ENCODE results near the gene PPARG. TPM values are rescaled to one million over a fixed set of nuclear protein-coding genes. Genes with fewer than 3 reads are reported as not detected.

PPARG gene
- total and polyA plus RNA-seq, 10 of the 15 experiments (the other 5 are each of a cell fraction or from before 2014, with no cell fraction given) = 0.06 to 0.86 (median 0.12) TPM; not detected in 5

DNA sequence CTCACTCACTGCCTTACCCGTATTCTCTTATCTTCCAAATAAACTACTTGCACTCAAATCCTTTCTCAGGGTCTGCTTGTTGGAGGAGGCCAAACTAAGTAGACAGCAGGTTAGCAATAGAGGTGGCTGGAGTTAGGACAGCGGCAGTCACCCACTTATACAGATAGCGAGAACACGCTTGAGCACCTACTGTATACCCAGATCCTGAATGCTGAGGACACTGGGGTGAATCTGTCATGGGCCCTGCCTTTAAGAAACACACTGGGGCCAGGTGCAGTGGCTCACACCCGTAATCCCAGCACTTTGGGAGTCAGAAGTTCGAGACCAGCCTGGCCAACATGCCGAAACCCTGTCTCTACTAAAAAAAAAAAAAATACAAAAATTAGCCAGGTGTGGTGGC lies 157.4 kb downstream of the PPARG start:
- FAIRE-seq (no peak), DNase-seq (ENCODE audit: low read depth, low spot score) (no peak), ATAC-seq (no peak)
- H3K9me3 ChIP-seq (replicated peaks; ENCODE audit: control insufficient read depth, insufficient read depth, low read length) = no peaks in the 10 kb centered on the region
- no peaks in the 10 kb centered on the region for H3K79me2 ChIP-seq (ENCODE audit: control insufficient read depth, insufficient read depth, low read length)
- no peak overlapping the region for H3K4me3 ChIP-seq
- H3K27ac ChIP-seq (ENCODE audit: control insufficient read depth, insufficient read depth) = no peak overlapping the region
- in situ Hi-C loops (cut with MboI) = no loop called here
- peaks cover 5 to 10% of the 10 kb centered on the region in 2 experiments; a peak in 3 of 4 replicates for H3K27me3 ChIP-seq (replicated peaks in 1 of 2; ENCODE audit: control insufficient read depth in 2 of 2, insufficient read depth in 2 of 2, low read length in 1 of 2)
- H3K36me3 ChIP-seq (ENCODE audit: control insufficient read depth in 2 of 2, insufficient read depth in 2 of 2, low read length in 1 of 2) = no peaks in the 10 kb centered on the region
- no peak overlapping the region for H2AFZ ChIP-seq (ENCODE audit: control insufficient read depth, low read depth, low read length)
- SMC1A ChIA-PET (ENCODE audit: uncharacterized antibody, unreplicated experiment) = no interaction called here
- no peak overlapping the region for H3K4me2 ChIP-seq (ENCODE audit: control insufficient read depth, insufficient read depth)
- no peak overlapping the region for H3K9ac ChIP-seq (ENCODE audit: control insufficient read depth, insufficient read depth, low read length)
- RAD21 ChIA-PET (ENCODE audit: unreplicated experiment) = no interaction called here
- BruUV-seq (replicated peaks) = no TSS peak
- H3K4me1 ChIP-seq (ENCODE audit: control insufficient read depth, insufficient read depth, low read length) = no peaks in the 10 kb centered on the region
- CTCF ChIA-PET = no interaction called here
- WGBS (ENCODE audit: insufficient coverage, insufficient replicate concordance, low lambda C conversion rate, missing lambda C conversion rate) = 45% methylated on average over 7 of the region's 7 CpGs
- intact Hi-C loops (cut with micrococcal nuclease; ENCODE audit: unreplicated experiment) = no loop called here
- H4K20me1 ChIP-seq (ENCODE audit: control insufficient read depth, insufficient read depth) = no peaks in the 10 kb centered on the region
- POLR2A ChIA-PET = no interaction called here
- TF ChIP-seq EZH2 (IDR thresholded peaks at IDR 0.05; ENCODE audit: borderline replicate concordance, control insufficient read depth, low read depth, low read length) (no peak), DPF2 (IDR thresholded peaks at IDR 0.05) (no peak), POLR2A (IDR thresholded peaks at IDR 0.05; ENCODE audit: low read depth, low read length) (no peak), ZBED1 (IDR thresholded peaks at IDR 0.05; ENCODE audit: borderline replicate concordance) (no peak), GATAD2B (conservative IDR thresholded peaks at IDR 0.05; ENCODE audit: low read depth) (no peak)
- TF ChIP-seq, protein P1, sequence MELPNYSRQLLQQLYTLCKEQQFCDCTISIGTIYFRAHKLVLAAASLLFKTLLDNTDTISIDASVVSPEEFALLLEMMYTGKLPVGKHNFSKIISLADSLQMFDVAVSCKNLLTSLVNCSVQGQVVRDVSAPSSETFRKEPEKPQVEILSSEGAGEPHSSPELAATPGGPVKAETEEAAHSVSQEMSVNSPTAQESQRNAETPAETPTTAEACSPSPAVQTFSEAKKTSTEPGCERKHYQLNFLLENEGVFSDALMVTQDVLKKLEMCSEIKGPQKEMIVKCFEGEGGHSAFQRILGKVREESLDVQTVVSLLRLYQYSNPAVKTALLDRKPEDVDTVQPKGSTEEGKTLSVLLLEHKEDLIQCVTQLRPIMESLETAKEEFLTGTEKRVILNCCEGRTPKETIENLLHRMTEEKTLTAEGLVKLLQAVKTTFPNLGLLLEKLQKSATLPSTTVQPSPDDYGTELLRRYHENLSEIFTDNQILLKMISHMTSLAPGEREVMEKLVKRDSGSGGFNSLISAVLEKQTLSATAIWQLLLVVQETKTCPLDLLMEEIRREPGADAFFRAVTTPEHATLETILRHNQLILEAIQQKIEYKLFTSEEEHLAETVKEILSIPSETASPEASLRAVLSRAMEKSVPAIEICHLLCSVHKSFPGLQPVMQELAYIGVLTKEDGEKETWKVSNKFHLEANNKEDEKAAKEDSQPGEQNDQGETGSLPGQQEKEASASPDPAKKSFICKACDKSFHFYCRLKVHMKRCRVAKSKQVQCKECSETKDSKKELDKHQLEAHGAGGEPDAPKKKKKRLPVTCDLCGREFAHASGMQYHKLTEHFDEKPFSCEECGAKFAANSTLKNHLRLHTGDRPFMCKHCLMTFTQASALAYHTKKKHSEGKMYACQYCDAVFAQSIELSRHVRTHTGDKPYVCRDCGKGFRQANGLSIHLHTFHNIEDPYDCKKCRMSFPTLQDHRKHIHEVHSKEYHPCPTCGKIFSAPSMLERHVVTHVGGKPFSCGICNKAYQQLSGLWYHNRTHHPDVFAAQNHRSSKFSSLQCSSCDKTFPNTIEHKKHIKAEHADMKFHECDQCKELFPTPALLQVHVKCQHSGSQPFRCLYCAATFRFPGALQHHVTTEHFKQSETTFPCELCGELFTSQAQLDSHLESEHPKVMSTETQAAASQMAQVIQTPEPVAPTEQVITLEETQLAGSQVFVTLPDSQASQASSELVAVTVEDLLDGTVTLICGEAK (IDR thresholded peaks at IDR 0.05; ENCODE audit: borderline replicate concordance) = no peak
- TF ChIP-seq, protein P2, sequence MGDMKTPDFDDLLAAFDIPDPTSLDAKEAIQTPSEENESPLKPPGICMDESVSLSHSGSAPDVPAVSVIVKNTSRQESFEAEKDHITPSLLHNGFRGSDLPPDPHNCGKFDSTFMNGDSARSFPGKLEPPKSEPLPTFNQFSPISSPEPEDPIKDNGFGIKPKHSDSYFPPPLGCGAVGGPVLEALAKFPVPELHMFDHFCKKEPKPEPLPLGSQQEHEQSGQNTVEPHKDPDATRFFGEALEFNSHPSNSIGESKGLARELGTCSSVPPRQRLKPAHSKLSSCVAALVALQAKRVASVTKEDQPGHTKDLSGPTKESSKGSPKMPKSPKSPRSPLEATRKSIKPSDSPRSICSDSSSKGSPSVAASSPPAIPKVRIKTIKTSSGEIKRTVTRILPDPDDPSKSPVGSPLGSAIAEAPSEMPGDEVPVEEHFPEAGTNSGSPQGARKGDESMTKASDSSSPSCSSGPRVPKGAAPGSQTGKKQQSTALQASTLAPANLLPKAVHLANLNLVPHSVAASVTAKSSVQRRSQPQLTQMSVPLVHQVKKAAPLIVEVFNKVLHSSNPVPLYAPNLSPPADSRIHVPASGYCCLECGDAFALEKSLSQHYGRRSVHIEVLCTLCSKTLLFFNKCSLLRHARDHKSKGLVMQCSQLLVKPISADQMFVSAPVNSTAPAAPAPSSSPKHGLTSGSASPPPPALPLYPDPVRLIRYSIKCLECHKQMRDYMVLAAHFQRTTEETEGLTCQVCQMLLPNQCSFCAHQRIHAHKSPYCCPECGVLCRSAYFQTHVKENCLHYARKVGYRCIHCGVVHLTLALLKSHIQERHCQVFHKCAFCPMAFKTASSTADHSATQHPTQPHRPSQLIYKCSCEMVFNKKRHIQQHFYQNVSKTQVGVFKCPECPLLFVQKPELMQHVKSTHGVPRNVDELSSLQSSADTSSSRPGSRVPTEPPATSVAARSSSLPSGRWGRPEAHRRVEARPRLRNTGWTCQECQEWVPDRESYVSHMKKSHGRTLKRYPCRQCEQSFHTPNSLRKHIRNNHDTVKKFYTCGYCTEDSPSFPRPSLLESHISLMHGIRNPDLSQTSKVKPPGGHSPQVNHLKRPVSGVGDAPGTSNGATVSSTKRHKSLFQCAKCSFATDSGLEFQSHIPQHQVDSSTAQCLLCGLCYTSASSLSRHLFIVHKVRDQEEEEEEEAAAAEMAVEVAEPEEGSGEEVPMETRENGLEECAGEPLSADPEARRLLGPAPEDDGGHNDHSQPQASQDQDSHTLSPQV (IDR thresholded peaks at IDR 0.05) = no peak
- TF ChIP-seq, protein P3, sequence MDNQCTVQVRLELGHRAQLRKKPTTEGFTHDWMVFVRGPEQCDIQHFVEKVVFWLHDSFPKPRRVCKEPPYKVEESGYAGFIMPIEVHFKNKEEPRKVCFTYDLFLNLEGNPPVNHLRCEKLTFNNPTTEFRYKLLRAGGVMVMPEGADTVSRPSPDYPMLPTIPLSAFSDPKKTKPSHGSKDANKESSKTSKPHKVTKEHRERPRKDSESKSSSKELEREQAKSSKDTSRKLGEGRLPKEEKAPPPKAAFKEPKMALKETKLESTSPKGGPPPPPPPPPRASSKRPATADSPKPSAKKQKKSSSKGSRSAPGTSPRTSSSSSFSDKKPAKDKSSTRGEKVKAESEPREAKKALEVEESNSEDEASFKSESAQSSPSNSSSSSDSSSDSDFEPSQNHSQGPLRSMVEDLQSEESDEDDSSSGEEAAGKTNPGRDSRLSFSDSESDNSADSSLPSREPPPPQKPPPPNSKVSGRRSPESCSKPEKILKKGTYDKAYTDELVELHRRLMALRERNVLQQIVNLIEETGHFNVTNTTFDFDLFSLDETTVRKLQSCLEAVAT (IDR thresholded peaks at IDR 0.05) = no peak
- TF ChIP-seq, protein P4, sequence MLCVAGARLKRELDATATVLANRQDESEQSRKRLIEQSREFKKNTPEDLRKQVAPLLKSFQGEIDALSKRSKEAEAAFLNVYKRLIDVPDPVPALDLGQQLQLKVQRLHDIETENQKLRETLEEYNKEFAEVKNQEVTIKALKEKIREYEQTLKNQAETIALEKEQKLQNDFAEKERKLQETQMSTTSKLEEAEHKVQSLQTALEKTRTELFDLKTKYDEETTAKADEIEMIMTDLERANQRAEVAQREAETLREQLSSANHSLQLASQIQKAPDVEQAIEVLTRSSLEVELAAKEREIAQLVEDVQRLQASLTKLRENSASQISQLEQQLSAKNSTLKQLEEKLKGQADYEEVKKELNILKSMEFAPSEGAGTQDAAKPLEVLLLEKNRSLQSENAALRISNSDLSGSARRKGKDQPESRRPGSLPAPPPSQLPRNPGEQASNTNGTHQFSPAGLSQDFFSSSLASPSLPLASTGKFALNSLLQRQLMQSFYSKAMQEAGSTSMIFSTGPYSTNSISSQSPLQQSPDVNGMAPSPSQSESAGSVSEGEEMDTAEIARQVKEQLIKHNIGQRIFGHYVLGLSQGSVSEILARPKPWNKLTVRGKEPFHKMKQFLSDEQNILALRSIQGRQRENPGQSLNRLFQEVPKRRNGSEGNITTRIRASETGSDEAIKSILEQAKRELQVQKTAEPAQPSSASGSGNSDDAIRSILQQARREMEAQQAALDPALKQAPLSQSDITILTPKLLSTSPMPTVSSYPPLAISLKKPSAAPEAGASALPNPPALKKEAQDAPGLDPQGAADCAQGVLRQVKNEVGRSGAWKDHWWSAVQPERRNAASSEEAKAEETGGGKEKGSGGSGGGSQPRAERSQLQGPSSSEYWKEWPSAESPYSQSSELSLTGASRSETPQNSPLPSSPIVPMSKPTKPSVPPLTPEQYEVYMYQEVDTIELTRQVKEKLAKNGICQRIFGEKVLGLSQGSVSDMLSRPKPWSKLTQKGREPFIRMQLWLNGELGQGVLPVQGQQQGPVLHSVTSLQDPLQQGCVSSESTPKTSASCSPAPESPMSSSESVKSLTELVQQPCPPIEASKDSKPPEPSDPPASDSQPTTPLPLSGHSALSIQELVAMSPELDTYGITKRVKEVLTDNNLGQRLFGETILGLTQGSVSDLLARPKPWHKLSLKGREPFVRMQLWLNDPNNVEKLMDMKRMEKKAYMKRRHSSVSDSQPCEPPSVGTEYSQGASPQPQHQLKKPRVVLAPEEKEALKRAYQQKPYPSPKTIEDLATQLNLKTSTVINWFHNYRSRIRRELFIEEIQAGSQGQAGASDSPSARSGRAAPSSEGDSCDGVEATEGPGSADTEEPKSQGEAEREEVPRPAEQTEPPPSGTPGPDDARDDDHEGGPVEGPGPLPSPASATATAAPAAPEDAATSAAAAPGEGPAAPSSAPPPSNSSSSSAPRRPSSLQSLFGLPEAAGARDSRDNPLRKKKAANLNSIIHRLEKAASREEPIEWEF (IDR thresholded peaks at IDR 0.05; ENCODE audit: insufficient replicate concordance, low read depth, low read length) = no peak
